ENCODE measurements around the gene RANBP10. TPM values are rescaled to one million over a fixed set of nuclear protein-coding genes. Genes with fewer than 3 reads are reported as not detected.

The RANBP10 gene
- total RNA-seq, 3 donors from 2014 or later (not counting 1 experiment from before 2014, with no cell fraction given) = 20.9 to 25.8 (median 24.5) TPM

GRCh38 chr16:67796099-67796718 is 10.2 kb downstream of the RANBP10 start:
- WGBS (ENCODE audit: insufficient coverage) = 95% methylated on average over 2 of the region's 5 CpGs
- Histone ChIP-seq H3K4me3 (ENCODE audit: low read length) (no peak overlapping the region), H3K27ac (ENCODE audit: low read length) (no peak overlapping the region), H3K27me3 (ENCODE audit: control insufficient read depth, insufficient read depth, low read length) (no peaks in the 10 kb centered on the region), H3K36me3 (ENCODE audit: control insufficient read depth, insufficient read depth, low read length) (peaks cover 6% of the 10 kb centered on the region), H3K9me3 (ENCODE audit: control insufficient read depth, insufficient read depth, low read length) (no peaks in the 10 kb centered on the region), H3K4me1 (ENCODE audit: control insufficient read depth, insufficient read depth, low read length) (peaks cover 7% of the 10 kb centered on the region)
- H3K9me3 Mint-ChIP-seq = no peaks in the 10 kb centered on the region
- H3K27ac Mint-ChIP-seq = peak overlapping the region in 1 of 2 donors; percentile 34
- H3K27me3 Mint-ChIP-seq (ENCODE audit: low read depth in 2 of 2) = no peaks in the 10 kb centered on the region
- intact Hi-C loops (cut with micrococcal nuclease) = no loop called here
- TF ChIP-seq CTCF (IDR thresholded peaks at IDR 0.05) = no peak
- peaks cover 20 to 39% of the 10 kb centered on the region in 2 donors for H3K4me1 Mint-ChIP-seq
- no peak overlapping the region for H3K4me3 Mint-ChIP-seq
- no peak for DNase-seq
- no peak for ATAC-seq
- H3K36me3 Mint-ChIP-seq = no peaks in the 10 kb centered on the region

- Histone ChIP-seq H3K9me3 (ENCODE audit: control insufficient read depth, insufficient read depth, low read length) (no peaks in the 10 kb centered on the region), H3K27ac (ENCODE audit: low read length) (no peak overlapping the region), H3K4me1 (ENCODE audit: control insufficient read depth, insufficient read depth, low read length) (no peaks in the 10 kb centered on the region), H3K27me3 (ENCODE audit: control insufficient read depth, insufficient read depth, low read length) (no peaks in the 10 kb centered on the region), H3K4me3 (ENCODE audit: low read length) (no peak overlapping the region), H3K36me3 (ENCODE audit: control insufficient read depth, insufficient read depth, low read length) (no peaks in the 10 kb centered on the region)
- ATAC-seq (no peak), DNase-seq (no peak)
- Mint-ChIP-seq H3K36me3 (no peaks in the 10 kb centered on the region), H3K4me1 (peaks cover 0 to 5% of the 10 kb centered on the region in 2 donors), H3K9me3 (no peaks in the 10 kb centered on the region), H3K27ac (no peak overlapping the region), H3K4me3 (no peak overlapping the region), H3K27me3 (ENCODE audit: low read depth in 2 of 2) (no peaks in the 10 kb centered on the region)
- intact Hi-C loops (cut with micrococcal nuclease) = no loop called here
- no peak for TF ChIP-seq CTCF (IDR thresholded peaks at IDR 0.05)
These were observed 16.3 kb downstream of the RANBP10 start for GRCh38 chr16:67790071-67790470.

- no peaks in the 10 kb centered on the region for H3K9me3 Mint-ChIP-seq
- H3K27ac ChIP-seq (ENCODE audit: low read length) = no peak overlapping the region
- no peaks in the 10 kb centered on the region for H3K27me3 Mint-ChIP-seq (ENCODE audit: low read depth in 2 of 2)
- H3K27ac Mint-ChIP-seq = no peak overlapping the region
- H3K4me1 Mint-ChIP-seq = peaks cover 4 to 10% of the 10 kb centered on the region in 2 donors
- no peak for ATAC-seq
- no peaks in the 10 kb centered on the region for H3K36me3 Mint-ChIP-seq
- no peak overlapping the region for H3K4me3 Mint-ChIP-seq
- no peaks in the 10 kb centered on the region for H3K9me3 ChIP-seq (ENCODE audit: control insufficient read depth, insufficient read depth, low read length)
- peaks cover 10% of the 10 kb centered on the region for H3K4me1 ChIP-seq (ENCODE audit: control insufficient read depth, insufficient read depth, low read length)
- no peak for DNase-seq
- no peak for TF ChIP-seq CTCF (IDR thresholded peaks at IDR 0.05)
- 77% methylated on average over 5 of the region's 5 CpGs for WGBS (ENCODE audit: insufficient coverage)
- no peak overlapping the region for H3K4me3 ChIP-seq (ENCODE audit: low read length)
- H3K36me3 ChIP-seq (ENCODE audit: control insufficient read depth, insufficient read depth, low read length) = no peaks in the 10 kb centered on the region
- H3K27me3 ChIP-seq (ENCODE audit: control insufficient read depth, insufficient read depth, low read length) = no peaks in the 10 kb centered on the region
- intact Hi-C loops (cut with micrococcal nuclease) = no loop called here
These were observed 19.9 kb downstream of the RANBP10 start for GRCh38 chr16:67786491-67786890.

GRCh38 chr16:67783353-67783725 is 23.0 kb downstream of the RANBP10 start:
- H3K27me3 Mint-ChIP-seq (ENCODE audit: low read depth in 2 of 2) = no peaks in the 10 kb centered on the region
- intact Hi-C loops (cut with micrococcal nuclease) = no loop called here
- Histone ChIP-seq H3K27me3 (ENCODE audit: control insufficient read depth, insufficient read depth, low read length) (no peaks in the 10 kb centered on the region), H3K36me3 (ENCODE audit: control insufficient read depth, insufficient read depth, low read length) (no peaks in the 10 kb centered on the region), H3K27ac (ENCODE audit: low read length) (no peak overlapping the region), H3K4me1 (ENCODE audit: control insufficient read depth, insufficient read depth, low read length) (peaks cover 15% of the 10 kb centered on the region), H3K4me3 (ENCODE audit: low read length) (no peak overlapping the region), H3K9me3 (ENCODE audit: control insufficient read depth, insufficient read depth, low read length) (no peaks in the 10 kb centered on the region)
- H3K9me3 Mint-ChIP-seq = no peaks in the 10 kb centered on the region
- H3K27ac Mint-ChIP-seq = no peak overlapping the region
- DNase-seq (no peak), ATAC-seq (no peak)
- H3K4me1 Mint-ChIP-seq = peaks cover 20 to 23% of the 10 kb centered on the region in 2 donors
- TF ChIP-seq CTCF (IDR thresholded peaks at IDR 0.05) = no peak
- no peaks in the 10 kb centered on the region for H3K36me3 Mint-ChIP-seq
- no peak overlapping the region for H3K4me3 Mint-ChIP-seq
